Right kidney (tissue), 1 donor: ENCODE measurements around the gene ANGPTL4.

Source experiments
- DNase-seq: peaks from one replicate; pipeline ENCODE4 v3.0.0-alpha.2; 2016

The ANGPTL4 gene

DNA sequence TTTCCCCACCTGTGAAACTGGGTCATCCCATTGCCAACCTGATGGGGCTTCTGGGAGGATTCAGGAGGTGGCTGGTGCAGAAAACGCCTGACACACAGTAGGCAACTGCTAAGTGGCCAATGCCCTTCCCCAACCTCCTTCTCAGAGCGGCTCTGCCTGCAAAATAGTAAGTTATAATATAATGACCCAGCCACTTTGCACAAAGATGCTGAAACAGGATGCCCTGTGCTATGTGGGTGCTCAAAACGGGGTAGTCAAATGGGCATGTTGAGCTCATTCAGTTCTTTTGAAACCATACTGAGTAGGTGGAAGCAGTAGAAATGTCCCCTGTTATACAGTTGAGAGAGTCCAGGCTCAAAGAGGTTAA, 49.7 kb downstream of the ANGPTL4 start:
- DNase-seq = no peak

DNA sequence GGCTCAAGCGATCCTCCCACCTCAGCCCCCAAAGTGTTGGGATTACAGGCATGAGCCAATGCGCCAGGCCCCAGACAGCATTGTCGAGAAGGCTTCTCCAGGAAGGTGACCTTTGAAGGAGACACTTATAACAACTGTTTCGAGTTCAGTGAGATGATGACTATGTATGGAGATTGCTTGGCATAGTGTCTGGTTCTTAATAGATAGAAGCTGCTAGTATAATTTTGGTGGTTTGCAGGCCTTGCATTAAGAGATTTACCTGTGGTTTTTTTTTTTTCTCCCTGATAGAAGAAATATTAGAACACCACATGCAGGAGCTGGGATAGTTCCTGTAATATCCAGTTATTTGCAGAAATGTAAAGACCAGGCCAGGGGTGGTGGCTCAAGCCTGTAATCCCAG, 52.8 kb downstream of the ANGPTL4 start:
- DNase-seq = no peak

DNA sequence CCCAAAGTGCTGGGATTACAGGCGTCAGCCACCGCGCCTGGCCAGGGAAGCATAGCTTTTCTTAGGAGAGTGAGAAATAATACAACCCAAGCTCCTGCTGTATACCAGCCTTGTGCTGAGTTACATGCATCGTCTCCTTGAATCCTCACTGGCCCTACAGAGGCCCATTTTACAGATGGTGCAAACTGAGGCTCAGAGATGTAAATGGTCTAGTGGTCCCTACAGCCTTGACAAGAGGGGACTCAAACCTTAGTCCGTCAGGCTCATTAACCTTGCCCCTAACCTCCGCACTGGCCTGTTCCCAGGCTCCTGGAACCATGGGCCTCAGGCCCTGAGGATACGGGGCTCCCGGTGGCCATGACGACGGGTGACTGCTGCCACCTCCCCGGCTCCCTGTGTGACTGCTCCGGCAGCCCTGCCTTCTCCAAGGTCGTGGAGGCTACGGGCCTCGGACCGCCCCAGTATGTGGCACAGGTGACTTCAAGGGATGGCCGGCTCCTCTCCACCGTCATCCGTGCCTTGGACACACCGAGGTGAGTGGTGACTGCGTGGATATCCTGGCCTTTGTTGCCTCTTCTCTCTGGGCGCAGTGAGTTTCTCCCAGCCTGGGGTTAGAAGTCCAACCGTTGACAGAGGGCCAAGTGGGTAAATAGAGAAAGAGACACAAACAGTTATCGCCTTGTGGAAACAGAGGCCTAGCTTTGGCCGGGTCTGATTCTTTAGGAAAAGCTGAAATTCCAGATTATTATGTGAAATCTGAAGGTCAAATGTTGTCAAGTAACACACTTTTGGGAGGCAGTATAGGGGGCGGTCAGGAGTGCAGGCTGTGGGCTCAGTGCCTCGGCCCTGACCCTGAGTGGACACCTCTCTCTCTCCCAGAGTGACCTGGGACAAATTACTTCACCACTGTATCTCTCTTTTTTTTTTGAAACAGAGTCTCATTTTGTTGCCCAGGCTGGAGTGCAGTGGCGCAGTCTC, 57.8 kb downstream of the ANGPTL4 start:
- no peak for DNase-seq

DNA sequence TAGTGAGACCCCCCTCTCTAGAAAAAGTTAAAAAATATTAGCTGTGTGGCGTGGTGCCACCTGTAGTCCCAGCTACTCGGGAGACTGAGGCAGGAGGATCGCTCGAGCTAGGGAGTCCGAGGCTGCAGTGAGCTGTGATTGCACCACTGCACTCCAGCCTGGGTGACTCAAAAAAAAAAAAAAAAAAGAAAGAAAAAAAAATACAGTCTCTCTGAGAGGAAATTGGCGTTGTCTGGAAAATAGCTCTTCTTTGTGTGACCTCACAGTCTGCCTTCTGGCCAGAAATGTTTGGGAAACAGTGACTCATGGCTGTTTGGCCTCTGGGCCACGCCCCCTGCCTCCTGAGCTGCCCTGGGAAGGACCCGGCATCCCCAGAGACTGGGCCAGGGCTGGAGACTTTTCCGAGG, 59.9 kb downstream of the ANGPTL4 start:
- DNase-seq = no peak
